Measurements from ENCODE around the gene SLC26A6.

DNA sequence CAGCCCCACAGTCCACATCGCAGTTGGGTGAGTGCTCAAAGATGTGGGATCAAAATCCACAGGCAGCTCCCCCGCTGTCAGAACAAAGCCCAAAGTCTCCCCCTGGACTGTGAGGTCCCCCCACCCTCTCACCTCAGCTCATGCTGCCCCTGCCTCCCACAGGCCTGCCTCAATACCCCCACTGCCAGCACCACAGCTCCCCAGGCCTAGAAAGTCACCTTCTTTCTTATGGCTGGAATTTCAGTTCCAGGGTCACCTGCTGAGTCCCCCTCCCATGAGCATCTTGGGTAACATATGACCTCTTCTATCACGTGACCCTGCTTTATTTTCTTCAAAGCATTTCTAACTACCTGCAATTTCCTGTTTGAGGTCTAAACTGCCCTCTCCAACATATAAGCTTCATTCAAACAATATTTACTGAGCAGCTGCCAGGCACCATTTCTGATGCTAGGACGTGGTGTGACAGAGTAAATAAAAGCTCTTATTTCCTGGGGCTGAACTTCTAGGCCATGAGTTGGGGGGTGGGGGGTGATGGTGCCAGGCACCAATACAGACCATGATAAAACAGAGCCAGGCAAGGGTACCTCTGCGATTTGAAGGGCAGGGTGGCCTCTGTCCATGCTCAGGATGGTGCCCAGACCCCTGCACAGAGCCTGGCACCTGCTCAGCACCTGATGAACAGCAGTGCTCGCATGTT lies 11.3 kb downstream of the SLC26A6 start:
- no peak for TF ChIP-seq POLR2A (IDR thresholded peaks at IDR 0.05)
- no peak for TF ChIP-seq CTCF (IDR thresholded peaks at IDR 0.05)
- no peak for TF ChIP-seq POLR2AphosphoS5 (IDR thresholded peaks at IDR 0.05)
